Measurements from ENCODE around the gene ZCCHC9. TPM values are rescaled to one million over a fixed set of nuclear protein-coding genes. Genes with fewer than 3 reads are reported as not detected.

The ZCCHC9 gene, protein sequence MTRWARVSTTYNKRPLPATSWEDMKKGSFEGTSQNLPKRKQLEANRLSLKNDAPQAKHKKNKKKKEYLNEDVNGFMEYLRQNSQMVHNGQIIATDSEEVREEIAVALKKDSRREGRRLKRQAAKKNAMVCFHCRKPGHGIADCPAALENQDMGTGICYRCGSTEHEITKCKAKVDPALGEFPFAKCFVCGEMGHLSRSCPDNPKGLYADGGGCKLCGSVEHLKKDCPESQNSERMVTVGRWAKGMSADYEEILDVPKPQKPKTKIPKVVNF
- total RNA-seq = 23.7 and 24.0 TPM in 2 replicates

DNA sequence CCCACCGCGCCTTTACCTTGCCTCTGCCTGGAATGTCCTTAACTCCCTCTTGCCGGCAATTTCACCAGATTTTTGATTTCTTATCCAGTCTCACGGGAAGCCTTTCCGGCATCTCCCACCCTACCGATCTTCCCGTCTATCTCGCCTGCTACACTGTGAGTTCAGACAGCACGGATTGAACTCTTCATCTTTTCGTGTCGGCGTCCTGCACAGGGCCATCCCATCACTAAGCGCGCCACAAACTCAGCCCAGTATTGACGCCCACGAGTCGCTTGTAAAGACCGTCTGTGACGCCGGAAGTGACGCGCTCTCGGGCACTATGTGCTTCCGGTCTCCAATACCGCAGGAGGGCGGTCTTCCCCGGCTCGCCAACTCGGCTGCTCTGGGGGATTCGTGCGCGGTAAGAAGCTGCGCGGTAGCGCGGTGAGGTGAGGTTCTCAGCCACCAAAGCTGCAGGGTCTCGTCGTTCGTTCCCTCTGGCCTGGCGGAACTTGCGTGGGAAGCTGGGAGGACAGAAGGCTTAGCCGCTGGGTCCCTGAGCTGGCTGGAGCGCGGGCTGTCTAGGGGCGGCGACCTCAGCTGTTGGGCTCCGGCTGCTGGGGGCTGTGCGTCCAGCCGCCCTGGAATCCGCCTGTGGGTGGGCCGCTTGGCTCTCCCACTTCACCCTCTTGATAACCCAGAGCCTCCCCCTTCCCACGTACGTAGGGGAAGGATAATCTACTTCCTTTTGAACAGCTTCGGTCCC is at the start of gene ZCCHC9:
Gene ZCCHC9 (plus strand): TSS at position 317 of the 745 bp plus-strand sequence. CDS start 3,171 bp downstream, outside the sequence.
- Mint-ChIP-seq H3K36me3 (ENCODE audit: low read depth) (peaks cover 22% of the 10 kb centered on the region), H3K4me1 (peaks cover 32% of the 10 kb centered on the region), H3K27ac (peak within 1 kb of the TSS; percentile 93), H3K9me3 (no peaks in the 10 kb centered on the region), H3K4me3 (peak within 1 kb of the TSS; percentile 94), H3K27me3 (no peaks in the 10 kb centered on the region)
- ChIA-PET CTCF (no interaction called here), POLR2A (interaction anchor here (0.9 to 2.1 kb wide), 6 partner anchors 89 to 1045 kb away, joined by 3 to 15 read pairs (median 4); partner anchors contain the start of genes DHFR, RPS23, SERINC5 and SSBP2)
- DNase-seq (peak; percentile 86), ATAC-seq (ENCODE audit: low read depth) (peak; percentile 91)
- TF ChIP-seq, protein P1, sequence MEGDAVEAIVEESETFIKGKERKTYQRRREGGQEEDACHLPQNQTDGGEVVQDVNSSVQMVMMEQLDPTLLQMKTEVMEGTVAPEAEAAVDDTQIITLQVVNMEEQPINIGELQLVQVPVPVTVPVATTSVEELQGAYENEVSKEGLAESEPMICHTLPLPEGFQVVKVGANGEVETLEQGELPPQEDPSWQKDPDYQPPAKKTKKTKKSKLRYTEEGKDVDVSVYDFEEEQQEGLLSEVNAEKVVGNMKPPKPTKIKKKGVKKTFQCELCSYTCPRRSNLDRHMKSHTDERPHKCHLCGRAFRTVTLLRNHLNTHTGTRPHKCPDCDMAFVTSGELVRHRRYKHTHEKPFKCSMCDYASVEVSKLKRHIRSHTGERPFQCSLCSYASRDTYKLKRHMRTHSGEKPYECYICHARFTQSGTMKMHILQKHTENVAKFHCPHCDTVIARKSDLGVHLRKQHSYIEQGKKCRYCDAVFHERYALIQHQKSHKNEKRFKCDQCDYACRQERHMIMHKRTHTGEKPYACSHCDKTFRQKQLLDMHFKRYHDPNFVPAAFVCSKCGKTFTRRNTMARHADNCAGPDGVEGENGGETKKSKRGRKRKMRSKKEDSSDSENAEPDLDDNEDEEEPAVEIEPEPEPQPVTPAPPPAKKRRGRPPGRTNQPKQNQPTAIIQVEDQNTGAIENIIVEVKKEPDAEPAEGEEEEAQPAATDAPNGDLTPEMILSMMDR (IDR thresholded peaks at IDR 0.05) = no peak
- intact Hi-C loops (cut with micrococcal nuclease) = loop anchor here (1.0 to 10.0 kb wide), 14 partner anchors 89 to 1787 kb away; partner anchors contain the start of genes ATG10, DHFR, HOMER1 and MSH3

DNA sequence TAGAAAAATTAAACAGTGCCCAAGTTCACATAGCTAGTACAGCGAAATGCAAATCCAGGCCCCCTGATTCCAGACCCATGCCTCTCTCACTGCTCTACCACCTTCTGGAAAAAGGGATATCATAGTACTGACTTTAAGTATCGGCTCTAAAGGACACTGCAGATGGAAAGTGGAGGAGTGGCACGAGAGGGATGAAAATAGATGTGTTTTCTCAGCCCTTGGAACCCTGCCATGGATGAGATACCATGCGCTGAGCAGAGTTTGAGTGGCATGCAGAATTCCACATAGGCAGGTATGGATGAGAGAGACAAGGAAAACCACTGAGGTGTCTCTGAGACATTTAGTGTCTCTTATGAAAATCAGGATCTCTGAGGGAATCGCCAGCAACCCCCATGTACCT is 49.5 kb upstream of the ZCCHC9 start:
- no peak overlapping the region for H3K27ac Mint-ChIP-seq
- no peak overlapping the region for H3K4me3 Mint-ChIP-seq
- DNase-seq (no peak), ATAC-seq (ENCODE audit: low read depth) (no peak)
- H3K27me3 Mint-ChIP-seq = no peaks in the 10 kb centered on the region
- intact Hi-C loops (cut with micrococcal nuclease) = no loop called here
- ChIA-PET CTCF (no interaction called here), POLR2A (no interaction called here)
- TF ChIP-seq, protein P1 (IDR thresholded peaks at IDR 0.05) = no peak
- no peaks in the 10 kb centered on the region for H3K9me3 Mint-ChIP-seq
- peaks cover 8% of the 10 kb centered on the region for H3K36me3 Mint-ChIP-seq (ENCODE audit: low read depth)
- H3K4me1 Mint-ChIP-seq = no peaks in the 10 kb centered on the region

DNA sequence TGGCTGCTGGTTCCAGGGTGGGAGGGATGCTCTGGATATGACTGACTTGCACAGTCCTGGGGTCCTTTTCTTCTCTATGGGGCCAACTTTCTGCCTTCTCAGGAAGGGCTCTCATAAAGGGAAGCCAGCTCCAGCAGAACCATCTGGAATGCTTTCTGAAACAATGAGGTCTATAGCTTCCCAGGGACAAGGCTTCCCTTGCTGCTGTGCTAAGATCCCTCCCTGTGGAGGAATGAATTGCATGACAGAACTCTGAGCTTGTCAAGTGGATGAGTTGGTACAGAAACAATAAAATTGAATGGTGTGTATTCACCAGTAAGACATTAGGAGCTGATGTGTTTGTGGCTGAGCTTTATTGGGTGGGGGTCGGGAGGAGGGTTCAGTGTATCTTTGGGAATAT is 48.5 kb upstream of the ZCCHC9 start:
- Mint-ChIP-seq H3K27ac (no peak overlapping the region), H3K4me3 (no peak overlapping the region), H3K36me3 (ENCODE audit: low read depth) (peaks cover 8% of the 10 kb centered on the region), H3K4me1 (no peaks in the 10 kb centered on the region), H3K27me3 (no peaks in the 10 kb centered on the region), H3K9me3 (no peaks in the 10 kb centered on the region)
- TF ChIP-seq, protein P1 (IDR thresholded peaks at IDR 0.05) = no peak
- ATAC-seq (ENCODE audit: low read depth) = no peak
- CTCF ChIA-PET = no interaction called here
- DNase-seq = no peak
- POLR2A ChIA-PET = no interaction called here
- intact Hi-C loops (cut with micrococcal nuclease) = no loop called here

DNA sequence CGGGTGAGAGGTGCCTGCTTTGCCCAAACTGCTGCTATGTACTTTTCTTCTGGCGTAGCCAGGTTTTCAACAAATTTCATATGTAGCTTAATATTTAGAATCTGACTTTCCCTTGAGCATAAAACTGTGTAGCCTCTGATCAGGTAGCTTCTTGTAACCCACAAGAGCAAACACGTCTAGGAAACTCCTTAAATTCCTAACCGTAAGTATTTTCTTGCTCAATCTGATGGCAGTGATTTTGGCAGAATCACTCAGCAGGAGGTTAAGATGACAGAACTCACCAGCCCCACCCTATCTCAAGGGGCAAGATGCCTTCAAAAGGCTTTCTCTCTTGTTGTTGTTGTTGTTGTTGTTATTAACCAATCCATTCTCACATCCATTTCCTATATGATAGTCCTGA is 47.5 kb upstream of the ZCCHC9 start:
- intact Hi-C loops (cut with micrococcal nuclease) = no loop called here
- POLR2A ChIA-PET = no interaction called here
- H3K9me3 Mint-ChIP-seq = no peaks in the 10 kb centered on the region
- CTCF ChIA-PET = no interaction called here
- ATAC-seq (ENCODE audit: low read depth) (no peak), DNase-seq (no peak)
- no peak overlapping the region for H3K4me3 Mint-ChIP-seq
- TF ChIP-seq, protein P1 (IDR thresholded peaks at IDR 0.05) = no peak
- H3K4me1 Mint-ChIP-seq = no peaks in the 10 kb centered on the region
- H3K36me3 Mint-ChIP-seq (ENCODE audit: low read depth) = peaks cover 8% of the 10 kb centered on the region
- no peak overlapping the region for H3K27ac Mint-ChIP-seq
- no peaks in the 10 kb centered on the region for H3K27me3 Mint-ChIP-seq

DNA sequence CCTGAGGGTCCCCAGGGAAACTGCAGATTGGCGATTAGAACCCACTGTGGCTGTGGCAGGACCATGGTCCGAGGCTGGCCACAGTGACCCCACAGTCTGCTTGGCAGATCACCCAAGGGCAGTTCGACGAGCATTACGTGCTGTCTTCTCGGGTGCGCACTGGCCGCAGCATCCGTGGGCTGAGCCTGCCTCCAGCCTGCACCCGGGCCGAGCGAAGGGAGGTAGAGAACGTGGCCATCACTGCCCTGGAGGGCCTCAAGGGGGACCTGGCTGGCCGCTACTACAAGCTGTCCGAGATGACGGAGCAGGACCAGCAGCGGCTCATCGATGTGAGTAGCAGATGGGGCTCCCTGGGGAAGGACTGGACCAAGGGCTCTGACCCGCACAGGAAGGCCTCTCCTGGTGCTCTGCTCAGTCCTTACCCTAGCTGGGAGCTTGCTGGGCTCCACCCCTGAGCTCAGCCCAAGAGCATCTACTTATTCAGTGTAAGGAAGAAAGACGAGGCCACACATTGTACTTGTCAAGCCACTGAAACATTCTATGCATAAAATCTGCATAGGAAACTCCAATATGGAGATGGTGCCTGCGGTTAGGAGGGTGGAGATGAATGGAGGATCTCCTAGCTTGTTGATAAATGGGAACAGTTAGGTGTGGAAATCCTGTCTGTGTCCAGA is 46.4 kb upstream of the ZCCHC9 start:
- no peak for ATAC-seq (ENCODE audit: low read depth)
- intact Hi-C loops (cut with micrococcal nuclease) = no loop called here
- no peaks in the 10 kb centered on the region for H3K4me1 Mint-ChIP-seq
- ChIA-PET POLR2A (no interaction called here), CTCF (no interaction called here)
- DNase-seq = no peak
- peaks cover 4% of the 10 kb centered on the region for H3K9me3 Mint-ChIP-seq
- TF ChIP-seq, protein P1 (IDR thresholded peaks at IDR 0.05) = no peak
- peaks cover 12% of the 10 kb centered on the region for H3K36me3 Mint-ChIP-seq (ENCODE audit: low read depth)
- H3K4me3 Mint-ChIP-seq = no peak overlapping the region
- no peak overlapping the region for H3K27ac Mint-ChIP-seq
- no peaks in the 10 kb centered on the region for H3K27me3 Mint-ChIP-seq
